ENCODE results near the gene BTBD16.

The BTBD16 gene

DNA sequence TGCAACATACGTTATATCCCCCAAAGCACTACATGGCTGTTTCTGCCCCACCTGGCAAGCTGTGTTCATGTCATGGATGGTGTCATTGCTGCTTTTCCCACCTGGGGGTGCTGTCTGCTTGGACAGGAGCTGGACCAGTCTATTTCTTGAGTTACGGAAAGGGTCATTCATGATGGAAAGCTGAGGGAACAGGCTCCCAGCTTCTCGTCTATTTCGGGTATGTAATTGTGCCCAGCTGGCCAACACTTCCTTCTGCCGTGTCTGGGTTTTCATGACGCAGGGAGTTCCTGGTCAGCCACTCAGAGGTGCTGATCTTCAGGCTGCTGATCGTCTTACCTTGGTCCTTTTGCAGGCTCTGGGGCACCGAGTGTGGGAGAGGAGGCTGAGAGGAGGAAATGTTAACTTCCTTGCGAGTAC, 8.6 kb downstream of the BTBD16 start:
- Mint-ChIP-seq H3K9me3 (no peaks in the 10 kb centered on the region), H3K27ac (no peak overlapping the region), H3K36me3 (ENCODE audit: low read depth) (no peaks in the 10 kb centered on the region), H3K4me3 (no peak overlapping the region), H3K27me3 (ENCODE audit: low read depth) (peaks cover 17% of the 10 kb centered on the region), H3K4me1 (peaks cover 28% of the 10 kb centered on the region)
- TF ChIP-seq, protein P1, sequence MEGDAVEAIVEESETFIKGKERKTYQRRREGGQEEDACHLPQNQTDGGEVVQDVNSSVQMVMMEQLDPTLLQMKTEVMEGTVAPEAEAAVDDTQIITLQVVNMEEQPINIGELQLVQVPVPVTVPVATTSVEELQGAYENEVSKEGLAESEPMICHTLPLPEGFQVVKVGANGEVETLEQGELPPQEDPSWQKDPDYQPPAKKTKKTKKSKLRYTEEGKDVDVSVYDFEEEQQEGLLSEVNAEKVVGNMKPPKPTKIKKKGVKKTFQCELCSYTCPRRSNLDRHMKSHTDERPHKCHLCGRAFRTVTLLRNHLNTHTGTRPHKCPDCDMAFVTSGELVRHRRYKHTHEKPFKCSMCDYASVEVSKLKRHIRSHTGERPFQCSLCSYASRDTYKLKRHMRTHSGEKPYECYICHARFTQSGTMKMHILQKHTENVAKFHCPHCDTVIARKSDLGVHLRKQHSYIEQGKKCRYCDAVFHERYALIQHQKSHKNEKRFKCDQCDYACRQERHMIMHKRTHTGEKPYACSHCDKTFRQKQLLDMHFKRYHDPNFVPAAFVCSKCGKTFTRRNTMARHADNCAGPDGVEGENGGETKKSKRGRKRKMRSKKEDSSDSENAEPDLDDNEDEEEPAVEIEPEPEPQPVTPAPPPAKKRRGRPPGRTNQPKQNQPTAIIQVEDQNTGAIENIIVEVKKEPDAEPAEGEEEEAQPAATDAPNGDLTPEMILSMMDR (IDR thresholded peaks at IDR 0.05; ENCODE audit: unreplicated experiment in 3 of 3), result peak; percentile 60 to 69 (median 60)

DNA sequence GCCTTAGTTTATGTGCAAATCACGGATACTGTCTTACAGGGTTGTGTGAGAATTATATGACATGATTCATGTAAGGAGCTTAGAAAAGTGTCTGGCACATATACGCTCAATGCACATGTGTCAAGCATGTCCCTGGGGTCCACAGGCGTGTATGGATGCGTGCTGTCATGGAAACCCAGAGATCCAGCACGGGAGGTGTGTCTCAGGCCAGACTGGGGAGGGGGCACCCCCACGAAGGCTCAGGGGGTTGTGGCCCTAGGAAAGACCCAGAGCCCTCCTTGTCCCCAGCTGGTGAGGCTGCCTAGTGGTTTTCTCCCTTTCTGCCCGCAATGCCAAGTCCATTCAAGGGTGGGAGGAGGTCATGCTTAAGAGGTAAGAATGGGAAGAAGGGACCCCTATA, 9.1 kb downstream of the BTBD16 start:
- Mint-ChIP-seq H3K4me1 (peaks cover 32% of the 10 kb centered on the region), H3K36me3 (ENCODE audit: low read depth) (no peaks in the 10 kb centered on the region), H3K9me3 (no peaks in the 10 kb centered on the region), H3K4me3 (no peak overlapping the region), H3K27ac (no peak overlapping the region), H3K27me3 (ENCODE audit: low read depth) (peaks cover 17% of the 10 kb centered on the region)
- TF ChIP-seq, protein P1 (IDR thresholded peaks at IDR 0.05; ENCODE audit: unreplicated experiment in 3 of 3), result no peak

DNA sequence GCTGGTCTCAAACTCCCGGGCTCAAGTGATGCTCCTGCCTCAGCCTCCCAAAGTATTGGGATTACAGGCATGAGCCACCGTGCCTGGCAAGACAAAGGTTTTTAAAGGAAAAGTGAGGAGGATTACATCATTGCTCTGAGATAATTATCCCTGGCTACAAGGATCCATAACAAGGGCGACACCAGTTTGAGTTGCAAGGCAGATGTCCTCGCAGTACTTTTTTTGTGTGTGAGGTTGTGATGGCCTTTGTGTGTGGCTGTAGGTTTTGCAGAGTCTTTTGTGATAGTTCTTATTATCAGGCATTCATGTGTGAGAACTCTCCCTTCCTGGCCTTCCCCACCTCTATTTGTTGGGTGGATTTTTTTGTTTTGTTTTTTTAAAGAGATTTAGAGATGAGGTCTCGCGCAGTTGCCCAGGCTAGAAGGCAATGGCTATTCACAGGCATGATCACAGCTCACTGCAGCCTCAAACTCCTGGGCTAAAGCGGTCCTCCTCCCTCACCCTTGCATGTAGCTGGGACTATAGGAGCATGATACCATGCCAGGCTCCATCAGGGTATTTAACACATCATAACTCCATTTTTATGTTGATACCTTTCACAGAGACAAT, 10.0 kb downstream of the BTBD16 start:
- H3K4me3 Mint-ChIP-seq, result no peak overlapping the region
- H3K27me3 Mint-ChIP-seq (ENCODE audit: low read depth), result peaks cover 12% of the 10 kb centered on the region
- no peak overlapping the region for H3K27ac Mint-ChIP-seq
- TF ChIP-seq, protein P1 (IDR thresholded peaks at IDR 0.05; ENCODE audit: unreplicated experiment in 3 of 3), result no peak
- H3K36me3 Mint-ChIP-seq (ENCODE audit: low read depth), result no peaks in the 10 kb centered on the region
- peaks cover 41% of the 10 kb centered on the region for H3K4me1 Mint-ChIP-seq
- H3K9me3 Mint-ChIP-seq, result no peaks in the 10 kb centered on the region

DNA sequence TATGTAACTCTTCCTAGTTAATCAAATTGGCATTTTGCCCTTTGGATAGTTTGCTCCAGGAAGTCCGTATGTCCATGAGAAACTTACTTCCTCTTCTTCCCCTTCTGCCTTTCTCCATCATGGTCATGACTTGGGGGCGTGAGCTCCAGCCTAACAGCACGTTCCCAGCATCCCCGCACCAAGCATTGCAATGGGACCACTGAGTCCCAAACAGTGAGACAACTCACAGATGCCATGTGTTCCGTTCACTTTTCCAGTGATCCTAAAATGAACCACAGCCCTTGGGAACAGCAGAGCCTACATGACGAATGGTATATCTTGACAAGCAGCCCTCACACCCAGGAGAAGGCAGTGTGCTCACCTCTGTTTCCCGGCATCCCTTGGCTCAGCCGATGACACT, 10.7 kb downstream of the BTBD16 start:
- TF ChIP-seq, protein P1 (IDR thresholded peaks at IDR 0.05; ENCODE audit: unreplicated experiment in 3 of 3), result no peak
- no peaks in the 10 kb centered on the region for H3K9me3 Mint-ChIP-seq
- H3K4me3 Mint-ChIP-seq, result no peak overlapping the region
- H3K27me3 Mint-ChIP-seq (ENCODE audit: low read depth), result peaks cover 11% of the 10 kb centered on the region
- no peak overlapping the region for H3K27ac Mint-ChIP-seq
- H3K4me1 Mint-ChIP-seq, result peaks cover 46% of the 10 kb centered on the region
- H3K36me3 Mint-ChIP-seq (ENCODE audit: low read depth), result no peaks in the 10 kb centered on the region

DNA sequence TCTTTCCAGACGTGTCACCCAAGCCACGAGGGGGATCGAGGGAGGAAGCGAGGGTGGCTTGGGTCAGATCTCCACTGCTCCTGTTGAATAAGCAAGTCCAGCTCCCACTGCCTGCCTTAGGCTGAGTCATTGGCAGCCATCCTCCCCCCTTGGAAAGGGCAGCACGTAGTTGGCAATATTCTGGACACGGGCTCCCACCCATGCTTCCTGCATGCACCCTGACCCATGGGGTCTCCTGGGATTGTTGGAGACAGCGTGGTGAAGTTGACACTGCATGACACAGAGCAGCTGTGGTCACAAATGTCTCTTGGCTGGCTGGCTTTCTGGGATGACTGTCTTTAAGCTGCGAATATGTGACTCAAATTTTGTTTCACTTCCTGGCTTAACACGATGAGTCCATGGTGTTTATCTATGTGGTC, 11.2 kb downstream of the BTBD16 start:
- Mint-ChIP-seq H3K27me3 (ENCODE audit: low read depth) (peaks cover 11% of the 10 kb centered on the region), H3K4me3 (no peak overlapping the region), H3K9me3 (no peaks in the 10 kb centered on the region), H3K4me1 (peaks cover 51% of the 10 kb centered on the region), H3K27ac (peak overlapping the region in 1 of 3 experiments; percentile 3), H3K36me3 (ENCODE audit: low read depth) (no peaks in the 10 kb centered on the region)
- TF ChIP-seq, protein P1 (IDR thresholded peaks at IDR 0.05; ENCODE audit: unreplicated experiment in 3 of 3), result no peak

DNA sequence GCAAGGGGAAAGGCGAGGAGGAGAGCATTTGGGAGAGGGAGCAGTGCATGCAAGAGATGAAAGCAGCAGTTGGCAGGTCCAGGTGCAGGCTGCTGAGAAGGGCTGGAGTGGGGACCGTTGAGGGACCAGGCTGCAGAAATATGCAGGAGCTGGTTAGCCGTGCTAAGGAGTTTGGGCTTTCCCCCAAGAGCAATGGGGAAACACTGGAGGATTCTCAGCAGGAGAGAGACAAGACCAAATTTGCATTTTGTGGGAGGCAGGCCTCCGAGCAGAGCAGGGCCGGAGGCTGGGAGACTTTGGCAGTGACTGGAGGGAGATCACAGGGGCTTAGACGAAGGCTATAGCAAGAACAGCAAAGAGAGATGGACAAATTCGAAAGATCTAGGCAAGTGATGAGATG, 11.8 kb downstream of the BTBD16 start:
- H3K4me1 Mint-ChIP-seq, result peaks cover 58% of the 10 kb centered on the region
- H3K4me3 Mint-ChIP-seq, result no peak overlapping the region
- no peaks in the 10 kb centered on the region for H3K9me3 Mint-ChIP-seq
- TF ChIP-seq, protein P1 (IDR thresholded peaks at IDR 0.05; ENCODE audit: unreplicated experiment in 3 of 3), result no peak
- H3K27ac Mint-ChIP-seq, result peak overlapping the region in 1 of 3 experiments; percentile 3
- H3K36me3 Mint-ChIP-seq (ENCODE audit: low read depth), result no peaks in the 10 kb centered on the region
- H3K27me3 Mint-ChIP-seq (ENCODE audit: low read depth), result peaks cover 11% of the 10 kb centered on the region

All from nephron (organoid).